ENCODE results near the gene BOC. TPM values are rescaled to one million over a fixed set of nuclear protein-coding genes. Genes with fewer than 3 reads are reported as not detected.

Gene BOC
- total RNA-seq, 1 donor from 2014 or later = 7.4 TPM

- intact Hi-C loops (cut with DNase I) = no loop called here
- DNase-seq (peak; percentile 49), ATAC-seq (ENCODE audit: poor library complexity) (peak; percentile 60)
Observed at GRCh38 chr3:113261063-113261625, 49.8 kb downstream of the BOC start.

GRCh38 chr3:113261626-113262303 is 50.4 kb downstream of the BOC start:
- ATAC-seq (ENCODE audit: poor library complexity) (peak; percentile 92), DNase-seq (no peak)
- intact Hi-C loops (cut with DNase I) = no loop called here

GRCh38 chr3:113262304-113262665 is 50.9 kb downstream of the BOC start:
- ATAC-seq (ENCODE audit: poor library complexity) (no peak), DNase-seq (no peak)
- intact Hi-C loops (cut with DNase I) = no loop called here

- intact Hi-C loops (cut with DNase I) = no loop called here
Observed at GRCh38 chr3:113263020-113263419, 51.7 kb downstream of the BOC start.

GRCh38 chr3:113263778-113264177 is 52.4 kb downstream of the BOC start:
- DNase-seq = no peak

More at GRCh38 chr3:113263020-113263419, 51.7 kb downstream of the BOC start:
- ATAC-seq (ENCODE audit: poor library complexity) = peak; percentile 26
- no peak for DNase-seq

GRCh38 chr3:113264283-113265131 is 53.1 kb downstream of the BOC start:
- intact Hi-C loops (cut with DNase I) = no loop called here
- ATAC-seq (ENCODE audit: poor library complexity) = no peak
- no peak for DNase-seq

More at GRCh38 chr3:113263778-113264177, 52.4 kb downstream of the BOC start:
- intact Hi-C loops (cut with DNase I) = no loop called here
- no peak for ATAC-seq (ENCODE audit: poor library complexity)

- ATAC-seq (ENCODE audit: poor library complexity) (no peak), DNase-seq (no peak)
- intact Hi-C loops (cut with DNase I) = no loop called here
Observed at GRCh38 chr3:113265231-113265630, 53.9 kb downstream of the BOC start.

- intact Hi-C loops (cut with DNase I) = no loop called here
- DNase-seq (no peak), ATAC-seq (ENCODE audit: poor library complexity) (no peak)
Observed at GRCh38 chr3:113266738-113267137, 55.4 kb downstream of the BOC start.

- ATAC-seq (ENCODE audit: poor library complexity) = no peak
- DNase-seq = no peak
- intact Hi-C loops (cut with DNase I) = no loop called here
Observed at GRCh38 chr3:113268311-113268710, 57.0 kb downstream of the BOC start.

- DNase-seq (no peak), ATAC-seq (ENCODE audit: poor library complexity) (no peak)
- intact Hi-C loops (cut with DNase I) = no loop called here
Observed at GRCh38 chr3:113268942-113269341, 57.6 kb downstream of the BOC start.

GRCh38 chr3:113269661-113270060 is 58.3 kb downstream of the BOC start:
- intact Hi-C loops (cut with DNase I) = no loop called here
- no peak for DNase-seq
- ATAC-seq (ENCODE audit: poor library complexity) = no peak

GRCh38 chr3:113270068-113270467 is 58.7 kb downstream of the BOC start:
- intact Hi-C loops (cut with DNase I) = no loop called here
- no peak for ATAC-seq (ENCODE audit: poor library complexity)
- DNase-seq = no peak

GRCh38 chr3:113270786-113271185 is 59.4 kb downstream of the BOC start:
- ATAC-seq (ENCODE audit: poor library complexity) (no peak), DNase-seq (no peak)
- intact Hi-C loops (cut with DNase I) = no loop called here

- no peak for DNase-seq
- intact Hi-C loops (cut with DNase I) = no loop called here
- no peak for ATAC-seq (ENCODE audit: poor library complexity)
Observed at GRCh38 chr3:113271189-113271588, 59.8 kb downstream of the BOC start.

GRCh38 chr3:113271594-113272384 is 60.4 kb downstream of the BOC start:
- ATAC-seq (ENCODE audit: poor library complexity) (no peak), DNase-seq (no peak)
- intact Hi-C loops (cut with DNase I) = no loop called here

GRCh38 chr3:113272385-113272779 is 61.0 kb downstream of the BOC start:
- ATAC-seq (ENCODE audit: poor library complexity) (no peak), DNase-seq (no peak)
- intact Hi-C loops (cut with DNase I) = no loop called here

- ATAC-seq (ENCODE audit: poor library complexity) (no peak), DNase-seq (no peak)
- intact Hi-C loops (cut with DNase I) = no loop called here
Observed at GRCh38 chr3:113273011-113273410, 61.7 kb downstream of the BOC start.

GRCh38 chr3:113273604-113274378 is 62.4 kb downstream of the BOC start:
- intact Hi-C loops (cut with DNase I) = no loop called here
- DNase-seq (no peak), ATAC-seq (ENCODE audit: poor library complexity) (no peak)

All from Right ventricle myocardium superior (tissue), 1 donor.